Measurements from ENCODE around the gene CEP41.

Gene CEP41, protein sequence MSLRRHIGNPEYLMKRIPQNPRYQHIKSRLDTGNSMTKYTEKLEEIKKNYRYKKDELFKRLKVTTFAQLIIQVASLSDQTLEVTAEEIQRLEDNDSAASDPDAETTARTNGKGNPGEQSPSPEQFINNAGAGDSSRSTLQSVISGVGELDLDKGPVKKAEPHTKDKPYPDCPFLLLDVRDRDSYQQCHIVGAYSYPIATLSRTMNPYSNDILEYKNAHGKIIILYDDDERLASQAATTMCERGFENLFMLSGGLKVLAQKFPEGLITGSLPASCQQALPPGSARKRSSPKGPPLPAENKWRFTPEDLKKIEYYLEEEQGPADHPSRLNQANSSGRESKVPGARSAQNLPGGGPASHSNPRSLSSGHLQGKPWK

GRCh38 chr7:130440527-130441365 lies at the start of gene CEP41:
Gene CEP41, minus strand, starts transcription at chr7:130441016. Its CDS starts 50 bp downstream, at chr7:130440966.
- peak; percentile 95 to 96 for DNase-seq

GRCh38 chr7:130490311-130490791 lies 49.5 kb upstream of the CEP41 start:
- DNase-seq = no peak

- DNase-seq = no peak
Observed at GRCh38 chr7:130489140-130489983, 48.5 kb upstream of the CEP41 start.

DNA sequence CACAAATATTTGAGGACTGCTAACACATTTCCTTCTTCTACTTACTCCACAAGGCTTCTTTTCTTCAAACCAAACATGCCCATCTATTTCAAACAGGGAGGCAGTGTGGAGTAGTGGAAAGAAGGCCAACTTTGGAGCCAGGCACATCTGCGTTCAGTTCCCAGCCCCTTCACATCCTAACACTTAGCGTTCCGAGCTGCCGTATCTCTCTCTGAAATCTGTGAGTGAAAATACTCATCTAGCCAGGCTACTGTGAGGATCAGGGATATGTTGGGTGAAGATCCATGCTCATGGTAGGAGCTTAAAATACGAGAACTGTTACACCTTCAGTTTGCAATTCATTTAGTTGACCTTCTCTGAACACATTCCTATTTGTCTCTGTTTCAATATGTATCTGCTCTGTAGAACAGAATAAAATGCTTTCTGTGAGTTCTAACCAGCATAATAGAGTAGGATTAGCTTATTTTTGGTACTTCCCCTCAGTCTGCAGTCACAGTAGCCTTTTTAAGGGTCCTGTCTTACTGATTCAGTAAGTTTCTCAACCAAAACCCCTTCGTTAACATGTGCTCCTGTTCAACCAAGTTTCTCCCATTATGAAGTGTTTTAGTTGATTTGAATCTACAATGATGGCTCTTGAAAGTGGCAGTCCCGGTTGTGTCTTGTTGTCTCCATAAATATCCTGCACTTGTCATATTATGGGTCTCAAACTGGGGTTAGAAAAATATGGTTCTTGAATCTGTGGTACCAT lies 47.8 kb upstream of the CEP41 start:
- DNase-seq = no peak

- DNase-seq = no peak
Observed at GRCh38 chr7:130486954-130487436, 46.2 kb upstream of the CEP41 start.

GRCh38 chr7:130486114-130486953 lies 45.5 kb upstream of the CEP41 start:
- DNase-seq = peak; percentile 49 to 64

- no peak for DNase-seq
Observed at GRCh38 chr7:130485734-130486113, 44.9 kb upstream of the CEP41 start.

DNA sequence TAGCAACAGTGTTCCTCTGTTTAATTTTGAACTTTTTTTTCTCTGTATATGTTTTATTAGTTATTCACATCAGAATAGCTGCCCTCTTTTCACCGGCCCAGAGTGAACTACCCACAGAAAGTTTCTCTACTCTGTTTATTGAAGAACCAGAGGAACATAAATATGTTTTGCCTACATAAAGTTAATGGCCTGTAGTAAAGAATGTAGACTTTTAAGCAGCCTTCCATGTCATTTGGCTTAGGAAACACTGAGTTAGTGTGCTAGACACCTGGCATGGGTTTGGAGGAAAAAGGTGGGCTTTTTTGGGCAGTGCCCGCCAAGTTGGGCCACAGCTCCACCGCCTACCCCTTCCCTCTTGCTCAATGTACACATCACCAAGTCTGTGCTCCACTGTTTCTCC lies 42.2 kb upstream of the CEP41 start:
- no peak for DNase-seq

- DNase-seq = no peak
Observed at GRCh38 chr7:130481898-130482297, 41.1 kb upstream of the CEP41 start.

DNA sequence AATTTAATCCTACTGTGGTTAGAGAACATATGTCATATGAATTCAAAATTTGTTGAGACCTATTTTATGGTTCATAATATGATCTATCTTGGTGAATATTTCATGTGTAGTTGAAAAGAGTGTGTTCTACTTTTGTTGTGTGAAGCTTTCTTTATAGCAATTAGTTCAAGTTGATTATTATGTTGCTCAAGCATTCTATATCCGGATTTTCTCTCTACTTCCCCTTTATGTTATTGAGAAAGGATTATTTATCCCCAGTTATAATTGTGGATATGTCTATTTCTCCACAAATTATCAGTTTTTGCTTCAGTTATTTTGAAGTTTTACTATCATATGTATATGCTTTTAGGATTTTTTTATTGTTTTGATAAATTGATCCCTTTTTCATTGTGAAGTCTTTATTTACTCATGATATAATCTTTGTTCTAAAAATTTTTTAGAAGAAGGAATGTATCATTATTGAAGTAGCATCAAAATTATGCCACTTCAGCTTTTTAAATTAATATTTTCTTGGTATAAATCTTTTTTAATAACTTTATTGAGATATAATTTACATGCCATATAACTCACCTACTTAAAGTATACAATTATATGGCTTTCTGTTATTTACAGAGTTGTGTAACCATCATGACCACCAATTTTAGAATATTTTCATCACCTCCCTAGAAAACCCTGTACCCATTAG lies 39.0 kb upstream of the CEP41 start:
- DNase-seq = no peak

DNA sequence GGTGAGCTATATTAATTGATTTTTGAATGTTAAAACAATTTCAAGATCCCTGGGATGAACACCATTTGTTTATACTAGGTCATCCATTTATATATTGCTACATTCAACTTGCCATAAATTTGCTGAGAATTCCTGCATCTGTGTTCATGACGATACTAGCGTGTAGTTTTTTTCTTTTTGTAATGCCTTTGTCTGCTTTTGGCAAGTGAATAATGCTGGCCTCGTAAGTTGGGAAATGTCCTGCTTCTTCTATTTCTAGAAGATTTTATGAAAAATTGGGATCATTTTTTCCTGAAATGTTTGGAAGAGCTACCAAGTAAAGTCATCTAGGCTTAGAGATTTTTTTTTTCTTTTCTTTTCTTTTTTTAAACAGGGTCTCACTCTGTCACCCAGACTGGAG lies 38.2 kb upstream of the CEP41 start:
- DNase-seq = no peak

DNA sequence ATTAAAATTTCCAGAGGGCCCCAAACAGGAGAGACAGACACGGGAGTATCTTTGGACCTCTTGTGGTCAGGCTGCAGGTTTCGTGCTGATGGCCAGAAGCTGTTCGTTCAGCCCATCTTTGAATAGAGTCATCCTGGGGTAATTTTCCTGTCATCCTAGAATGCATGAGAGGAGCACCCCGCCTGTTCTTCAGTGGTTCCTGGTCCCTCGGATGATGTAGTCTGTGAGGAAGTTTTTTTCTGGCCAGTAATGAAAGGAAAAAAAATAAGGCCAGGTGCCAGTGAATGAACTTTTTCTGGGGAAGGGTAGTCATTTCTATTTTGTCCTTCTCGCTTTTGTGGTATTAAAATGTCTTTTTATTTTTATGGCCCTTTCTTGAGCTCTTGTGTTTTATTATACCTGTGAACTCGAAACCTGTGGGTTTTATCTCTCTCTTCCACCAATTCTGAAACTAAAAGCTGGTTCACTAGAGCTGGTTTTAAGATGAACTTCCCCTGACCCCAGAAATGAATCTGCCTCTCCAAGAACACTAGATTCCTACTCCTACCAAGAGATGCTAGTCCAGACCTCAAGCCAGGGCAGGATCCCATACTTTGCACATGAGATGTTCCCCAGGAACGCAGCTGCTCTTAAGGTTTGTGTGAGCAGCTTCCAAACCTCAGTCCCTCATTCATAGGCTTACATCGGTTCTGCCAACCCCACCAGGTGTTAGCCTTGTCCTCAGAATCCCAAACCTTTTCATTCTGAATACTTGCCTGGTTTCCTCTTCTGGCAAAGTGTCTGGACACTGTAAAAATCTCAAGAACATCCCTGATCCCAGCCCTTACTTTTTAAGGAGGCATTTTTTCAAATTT lies 35.7 kb upstream of the CEP41 start:
- DNase-seq = no peak

GRCh38 chr7:130475776-130476175 lies 35.0 kb upstream of the CEP41 start:
- DNase-seq = no peak

DNA sequence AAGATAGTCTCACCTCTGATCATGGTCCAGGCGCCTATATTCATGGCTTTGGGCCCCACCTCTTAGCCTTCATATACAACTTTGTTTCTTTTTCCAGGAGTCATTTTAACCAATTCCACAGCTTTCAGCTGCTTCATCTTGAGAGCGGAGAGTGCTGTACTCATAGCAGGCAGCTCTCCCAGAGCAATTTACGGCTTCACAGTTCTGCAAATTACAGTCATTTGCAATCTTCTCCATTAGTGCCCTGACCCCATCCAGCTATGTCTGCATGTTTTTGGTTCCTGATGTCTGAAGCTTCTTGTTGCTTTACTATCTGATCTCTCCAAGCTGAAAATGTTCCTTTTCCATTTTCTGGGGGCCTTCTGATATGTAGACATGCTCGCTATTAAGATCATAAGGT lies 33.1 kb upstream of the CEP41 start:
- no peak for DNase-seq

DNA sequence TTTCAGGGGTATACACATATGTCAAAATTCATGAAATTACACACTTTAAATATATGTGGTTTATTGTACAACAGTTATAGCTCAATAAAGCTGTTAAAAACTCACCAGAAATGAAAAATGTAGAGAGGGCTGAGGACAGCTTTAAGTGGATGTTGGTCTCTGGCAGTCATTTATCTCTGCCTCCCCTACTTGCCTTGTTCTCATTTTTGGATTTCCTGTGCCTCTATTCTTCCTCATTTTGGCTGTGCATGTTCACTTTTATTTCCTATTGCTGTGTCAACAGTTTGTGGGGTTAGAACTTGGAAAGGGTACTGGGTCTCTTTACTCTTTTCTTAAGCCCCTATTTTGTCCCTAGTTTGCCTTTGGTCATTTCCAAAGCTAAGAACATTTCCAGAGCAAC lies 32.5 kb upstream of the CEP41 start:
- no peak for DNase-seq

DNA sequence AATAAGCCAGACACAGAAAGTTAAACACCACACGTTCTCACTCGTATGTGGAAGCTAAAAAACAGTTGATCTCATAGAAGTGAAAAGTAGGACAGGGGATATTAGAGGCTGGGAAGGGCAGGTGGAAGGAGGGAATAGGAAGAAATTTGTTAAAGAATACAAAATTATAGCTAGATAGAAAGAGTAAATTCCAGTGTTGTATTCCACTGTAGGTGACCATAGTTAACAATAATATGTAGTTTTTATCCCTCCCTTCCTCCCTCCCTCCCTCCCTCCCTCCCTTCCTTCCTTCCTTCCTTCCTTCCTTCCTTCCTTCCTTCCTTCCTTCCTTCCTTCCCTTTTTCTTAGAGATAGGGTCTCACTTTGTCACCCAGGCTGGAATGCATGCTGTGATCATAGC lies 31.2 kb upstream of the CEP41 start:
- DNase-seq = no peak

DNA sequence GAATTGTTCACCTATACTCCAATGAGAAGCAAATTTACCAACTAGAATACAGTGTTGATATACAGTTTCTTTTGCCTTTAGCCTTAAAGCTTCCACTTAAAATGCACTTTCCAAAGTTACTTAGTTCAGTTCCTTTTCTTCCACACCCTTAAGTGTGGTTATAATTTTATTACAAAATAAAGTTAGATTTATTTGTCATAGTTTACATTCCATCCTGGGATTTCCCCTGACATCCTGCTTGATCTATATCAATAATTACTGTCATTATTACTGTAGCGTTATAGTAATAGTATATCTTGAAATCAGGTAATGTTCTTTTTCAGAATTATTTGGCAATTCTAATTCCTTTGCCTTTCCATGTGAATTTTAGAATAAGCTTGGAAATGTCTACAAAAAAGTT lies 27.8 kb upstream of the CEP41 start:
- no peak for DNase-seq

DNA sequence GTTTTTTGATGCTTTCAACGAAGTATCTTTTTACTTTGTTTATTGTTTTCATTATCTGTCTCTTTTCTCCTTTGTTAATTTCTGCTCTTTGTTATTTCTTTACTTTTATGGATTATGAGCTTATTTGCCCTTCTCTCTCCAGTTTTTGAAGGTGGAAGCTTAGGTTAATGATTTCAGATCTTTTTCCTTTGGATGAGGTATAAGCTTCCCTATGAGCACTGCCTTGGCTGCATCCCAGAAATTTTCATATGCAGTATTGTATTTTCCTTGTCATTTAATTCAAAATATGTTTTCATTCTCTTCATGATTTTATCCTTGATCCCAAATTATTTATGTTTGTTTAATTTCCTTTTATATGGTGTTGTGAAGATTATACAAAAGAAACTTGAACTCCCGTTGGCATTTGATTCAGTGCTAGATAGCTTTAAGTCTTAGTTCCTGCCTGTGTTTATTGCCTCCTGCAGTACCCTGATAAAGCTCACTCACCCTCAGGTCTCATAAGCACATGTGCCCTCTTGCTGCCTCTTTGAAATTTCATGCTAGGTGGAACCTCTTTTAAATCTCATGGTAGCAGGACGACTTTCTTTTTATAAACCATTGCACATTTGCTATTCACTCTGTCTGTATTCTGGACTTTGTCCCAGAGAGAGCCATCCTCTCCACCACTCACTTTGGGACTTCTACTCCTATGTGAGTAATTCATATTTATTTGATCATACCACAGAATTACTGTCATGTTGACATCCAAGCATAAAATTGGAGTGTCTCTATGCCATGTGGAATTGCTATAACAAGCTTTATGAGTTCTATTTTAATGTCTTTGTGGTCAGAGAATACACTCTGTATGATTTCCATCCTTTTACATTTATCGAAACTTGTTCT lies 23.0 kb upstream of the CEP41 start:
- DNase-seq = no peak

- DNase-seq = no peak
Observed at GRCh38 chr7:130461272-130461671, 20.5 kb upstream of the CEP41 start.
